ENCODE data around the gene GPR17.

The GPR17 gene

DNA sequence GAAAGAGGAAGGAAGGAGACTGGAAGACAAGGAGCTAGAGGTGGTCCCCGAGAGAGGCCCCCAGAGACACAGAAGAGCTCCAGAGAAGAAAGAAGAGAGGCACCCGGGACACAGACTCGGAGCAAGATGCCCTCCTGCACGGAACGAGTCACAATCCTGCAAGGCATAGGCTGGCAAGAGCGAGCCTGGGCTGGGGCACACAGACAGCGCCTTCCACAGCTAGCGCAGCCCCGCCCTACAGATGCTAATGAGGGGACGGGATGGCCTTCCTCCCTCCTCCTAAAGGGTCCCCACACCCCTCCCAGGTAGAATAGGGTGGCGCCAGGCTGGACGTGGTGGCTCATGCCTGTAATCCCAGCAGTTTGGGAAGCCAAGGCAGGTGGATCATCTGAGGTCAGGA lies 19.8 kb upstream of the GPR17 start:
- in situ Hi-C loops (cut with MboI; ENCODE audit: low sequenced_read_pairs, unreplicated experiment) = no loop called here
- TF ChIP-seq, protein P1, sequence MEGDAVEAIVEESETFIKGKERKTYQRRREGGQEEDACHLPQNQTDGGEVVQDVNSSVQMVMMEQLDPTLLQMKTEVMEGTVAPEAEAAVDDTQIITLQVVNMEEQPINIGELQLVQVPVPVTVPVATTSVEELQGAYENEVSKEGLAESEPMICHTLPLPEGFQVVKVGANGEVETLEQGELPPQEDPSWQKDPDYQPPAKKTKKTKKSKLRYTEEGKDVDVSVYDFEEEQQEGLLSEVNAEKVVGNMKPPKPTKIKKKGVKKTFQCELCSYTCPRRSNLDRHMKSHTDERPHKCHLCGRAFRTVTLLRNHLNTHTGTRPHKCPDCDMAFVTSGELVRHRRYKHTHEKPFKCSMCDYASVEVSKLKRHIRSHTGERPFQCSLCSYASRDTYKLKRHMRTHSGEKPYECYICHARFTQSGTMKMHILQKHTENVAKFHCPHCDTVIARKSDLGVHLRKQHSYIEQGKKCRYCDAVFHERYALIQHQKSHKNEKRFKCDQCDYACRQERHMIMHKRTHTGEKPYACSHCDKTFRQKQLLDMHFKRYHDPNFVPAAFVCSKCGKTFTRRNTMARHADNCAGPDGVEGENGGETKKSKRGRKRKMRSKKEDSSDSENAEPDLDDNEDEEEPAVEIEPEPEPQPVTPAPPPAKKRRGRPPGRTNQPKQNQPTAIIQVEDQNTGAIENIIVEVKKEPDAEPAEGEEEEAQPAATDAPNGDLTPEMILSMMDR (IDR thresholded peaks at IDR 0.05; ENCODE audit: borderline replicate concordance, control extremely low read depth, extremely low read depth, insufficient read depth, missing control alignments) = no peak
- DNase-seq (ENCODE audit: low spot score) = no peak

DNA sequence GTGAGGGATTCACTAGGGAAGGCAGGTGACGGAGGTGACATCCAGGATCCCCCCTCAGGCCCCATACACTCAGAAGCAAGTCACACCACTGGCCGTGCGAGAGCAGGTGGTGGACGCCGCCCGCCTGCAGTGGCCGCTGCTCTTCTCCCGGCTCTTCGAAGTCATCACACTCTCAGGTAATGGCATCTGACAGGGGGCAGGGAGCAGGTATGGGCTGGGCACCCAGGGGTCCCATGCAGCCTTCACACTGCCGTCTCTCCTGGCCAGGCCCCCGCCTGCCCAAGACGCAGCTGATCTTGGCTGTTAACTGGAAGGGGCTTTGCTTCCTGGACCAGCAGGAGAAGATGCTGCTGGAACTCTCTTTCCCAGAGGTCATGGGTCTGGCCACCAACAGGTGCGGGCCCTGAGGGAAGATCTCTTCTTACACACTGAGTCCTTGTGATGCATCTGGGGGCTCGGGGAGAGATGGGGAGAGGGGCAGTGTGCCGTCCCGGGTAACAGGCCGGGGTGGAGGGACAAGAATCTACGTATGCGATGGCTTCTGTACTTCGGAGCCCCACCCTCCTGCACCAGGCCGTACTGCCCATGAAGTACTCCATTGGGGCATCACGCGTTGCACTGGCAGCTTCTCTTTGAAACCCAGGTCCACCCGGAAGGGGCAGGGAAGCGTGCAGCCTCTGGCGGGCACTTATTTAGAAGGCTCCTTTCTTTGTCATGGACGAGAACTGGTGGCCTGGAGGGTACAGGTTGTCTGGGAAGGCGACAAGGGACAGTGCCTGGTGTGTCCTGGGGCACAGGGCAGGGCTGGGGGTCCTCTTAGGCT lies 18.8 kb upstream of the GPR17 start:
- TF ChIP-seq, protein P1 (IDR thresholded peaks at IDR 0.05; ENCODE audit: borderline replicate concordance, control extremely low read depth, extremely low read depth, insufficient read depth, missing control alignments) = no peak
- DNase-seq (ENCODE audit: low spot score) = no peak
- in situ Hi-C loops (cut with MboI; ENCODE audit: low sequenced_read_pairs, unreplicated experiment) = no loop called here

DNA sequence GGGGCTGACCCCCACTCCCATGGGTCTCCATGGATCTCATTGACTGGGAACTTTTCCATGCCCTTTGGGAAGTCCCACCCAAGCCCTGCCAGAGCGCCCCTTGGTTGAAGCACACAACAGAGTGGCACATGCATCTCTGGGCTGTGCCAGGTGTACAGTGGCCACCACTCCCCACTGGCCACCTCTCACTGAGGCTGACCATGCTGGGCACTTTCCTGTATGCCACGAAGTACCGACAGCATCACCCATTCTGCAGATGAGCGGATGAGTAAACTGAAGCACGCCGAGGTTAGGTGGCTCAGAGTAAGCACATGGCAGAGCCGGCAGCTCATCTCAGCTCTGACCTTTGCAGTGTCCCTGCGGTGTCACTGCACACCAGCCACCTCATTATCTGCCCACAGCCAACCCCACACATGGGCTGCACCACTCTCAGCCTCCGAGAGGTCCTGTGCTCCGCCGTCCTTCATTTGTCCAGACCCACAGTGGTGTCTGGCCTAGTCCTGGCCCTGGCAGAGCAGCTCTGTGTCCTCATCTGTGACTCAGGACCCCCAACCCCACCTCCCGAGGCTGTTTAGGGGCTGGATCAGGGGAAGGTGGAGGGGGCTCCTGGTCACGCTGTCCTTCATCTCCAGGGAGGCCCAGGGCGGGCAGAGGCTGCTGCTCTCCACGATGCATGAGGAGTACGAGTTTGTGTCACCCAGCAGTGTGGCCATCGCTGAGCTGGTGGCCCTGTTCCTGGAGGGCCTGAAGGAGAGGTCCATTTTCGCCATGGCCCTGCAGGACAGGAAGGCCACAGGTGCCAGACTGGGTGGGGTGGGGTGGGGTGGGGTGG lies 18.0 kb upstream of the GPR17 start:
- TF ChIP-seq, protein P1 (IDR thresholded peaks at IDR 0.05; ENCODE audit: borderline replicate concordance, control extremely low read depth, extremely low read depth, insufficient read depth, missing control alignments) = no peak
- DNase-seq (ENCODE audit: low spot score) = no peak
- in situ Hi-C loops (cut with MboI; ENCODE audit: low sequenced_read_pairs, unreplicated experiment) = no loop called here

DNA sequence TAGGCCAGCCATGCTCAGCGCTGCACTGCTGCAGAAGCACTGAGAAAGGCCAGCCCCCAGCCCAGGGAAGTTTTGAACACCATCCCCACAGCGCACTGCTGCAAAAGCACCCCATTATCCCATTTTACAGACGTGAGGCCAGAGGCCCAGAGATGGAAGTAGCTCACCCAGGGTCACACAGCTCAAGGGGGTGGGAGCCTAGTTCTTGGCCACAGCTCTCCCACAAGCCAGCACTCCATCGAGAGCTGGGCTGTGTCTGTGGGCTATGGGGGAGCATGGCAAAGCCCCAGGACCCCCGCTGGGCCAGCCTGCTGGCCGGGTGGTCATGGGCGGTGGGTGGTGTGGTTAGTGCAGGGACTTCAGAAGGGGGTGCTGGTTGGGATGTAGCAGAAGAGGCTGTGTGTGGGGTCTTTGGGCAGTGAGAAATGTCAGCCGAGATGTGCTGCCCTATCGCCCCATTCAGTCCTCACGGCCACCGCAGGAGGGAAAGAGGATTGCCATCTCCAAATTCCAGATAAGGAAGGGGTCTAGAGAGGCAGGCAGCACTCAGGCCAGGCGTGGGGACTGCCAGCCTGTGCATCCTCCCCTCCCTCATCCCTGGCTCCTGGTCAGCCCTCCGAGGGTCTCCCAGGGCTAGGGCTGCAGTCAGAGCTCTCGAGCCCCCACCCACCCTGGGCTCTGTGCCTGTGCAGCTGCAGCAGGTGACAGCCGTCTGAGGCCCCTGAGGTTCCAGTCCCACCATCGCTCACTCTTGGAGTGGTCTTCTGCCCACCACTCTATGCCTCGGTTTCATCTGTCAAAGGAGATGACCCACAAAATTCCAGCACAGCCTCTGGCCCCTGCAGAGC lies 17.0 kb upstream of the GPR17 start:
- no peak for DNase-seq (ENCODE audit: low spot score)
- in situ Hi-C loops (cut with MboI; ENCODE audit: low sequenced_read_pairs, unreplicated experiment) = no loop called here

DNA sequence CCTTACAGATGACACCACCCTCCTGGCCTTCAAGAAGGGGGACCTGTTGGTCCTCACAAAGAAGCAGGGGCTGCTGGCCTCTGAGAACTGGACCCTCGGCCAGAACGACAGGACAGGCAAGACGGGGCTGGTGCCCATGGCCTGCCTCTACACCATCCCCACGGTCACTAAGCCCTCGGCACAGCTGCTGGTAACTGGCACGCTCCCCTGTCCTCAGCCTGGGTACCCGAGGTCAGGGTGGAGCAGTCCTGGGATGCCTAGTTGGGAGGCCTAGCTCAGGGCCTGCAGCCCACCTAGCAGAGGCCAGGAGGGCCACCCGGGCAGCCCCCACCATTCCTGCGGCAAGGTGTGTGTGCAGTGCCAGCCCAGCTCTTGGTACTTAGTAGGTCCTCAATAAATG lies 16.3 kb upstream of the GPR17 start:
- in situ Hi-C loops (cut with MboI; ENCODE audit: low sequenced_read_pairs, unreplicated experiment) = no loop called here
- TF ChIP-seq, protein P1 (IDR thresholded peaks at IDR 0.05; ENCODE audit: borderline replicate concordance, control extremely low read depth, extremely low read depth, insufficient read depth, missing control alignments) = no peak
- no peak for DNase-seq (ENCODE audit: low spot score)

More for the DNA sequence above, 17.0 kb upstream of the GPR17 start:
- TF ChIP-seq, protein P1 (IDR thresholded peaks at IDR 0.05; ENCODE audit: borderline replicate concordance, control extremely low read depth, extremely low read depth, insufficient read depth, missing control alignments) = no peak
